ENCODE measurements around the gene KDR.

DNA sequence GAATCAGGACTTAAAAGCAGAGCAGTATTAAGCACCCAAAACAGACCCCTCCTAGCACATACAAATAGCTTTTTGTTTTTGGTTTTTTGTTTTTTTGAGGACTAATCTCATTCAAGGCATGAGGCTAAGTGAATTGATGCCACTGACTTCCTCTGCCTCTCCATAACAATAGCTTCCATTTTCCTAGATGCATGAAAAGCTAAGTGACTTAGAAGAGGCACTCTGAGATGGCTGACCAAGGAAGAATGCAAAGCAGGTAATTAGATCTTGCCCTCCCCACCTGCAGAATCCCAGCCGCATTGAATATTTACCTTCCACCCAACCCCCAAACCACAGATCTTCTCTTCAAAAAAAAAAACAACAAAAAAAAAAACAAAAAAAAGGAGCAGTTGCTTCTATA is 7.4 kb upstream of the KDR start:
- TF ChIP-seq JUND (IDR thresholded peaks at IDR 0.05) (no peak), SP1 (IDR thresholded peaks at IDR 0.05) (no peak)
- TF ChIP-seq, protein P1, sequence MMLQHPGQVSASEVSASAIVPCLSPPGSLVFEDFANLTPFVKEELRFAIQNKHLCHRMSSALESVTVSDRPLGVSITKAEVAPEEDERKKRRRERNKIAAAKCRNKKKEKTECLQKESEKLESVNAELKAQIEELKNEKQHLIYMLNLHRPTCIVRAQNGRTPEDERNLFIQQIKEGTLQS (IDR thresholded peaks at IDR 0.05): no peak
